H9 (cell line): Measurements from ENCODE around the gene GPR84. TPM values are rescaled to one million over a fixed set of nuclear protein-coding genes. Genes with fewer than 3 reads are reported as not detected.
A peak's percentile ranks its signal among the peaks of the same experiment; 100 is the strongest.

ENCODE experiments used
- DNase-seq: peaks from one replicate; pipeline ENCODE4 v3.0.0-alpha.2; 2017
- H2AFZ ChIP-seq: one replicate; pipeline ENCODE4 v1.6.1; 2013; ENCODE audit warnings: mild to moderate bottlenecking, low read length, control low read depth, moderate library complexity
- H2AK5ac ChIP-seq: 2 replicates; pipeline ENCODE4 v1.6.1; 2013; ENCODE audit warnings: low read length, control low read depth, mixed read lengths; ENCODE audit not compliant: insufficient read length
- H2BK120ac ChIP-seq: one replicate; pipeline ENCODE4 v1.6.1; 2013; ENCODE audit warnings: low read depth, mild to moderate bottlenecking, low read length, control low read depth, inconsistent platforms; ENCODE audit not compliant: poor library complexity, severe bottlenecking
- H2BK12ac ChIP-seq: 2 replicates; pipeline ENCODE4 v1.6.1; 2013; ENCODE audit warnings: low read length, control low read depth, mixed read lengths, low read depth; ENCODE audit not compliant: insufficient read length
- H2BK15ac ChIP-seq: 2 replicates; pipeline ENCODE4 v1.6.1; 2013; ENCODE audit warnings: low read depth, low read length, control low read depth
- H2BK20ac ChIP-seq: one replicate; pipeline ENCODE4 v1.6.1; 2013; ENCODE audit warnings: low read depth, mild to moderate bottlenecking, low read length, control low read depth, inconsistent platforms; ENCODE audit not compliant: poor library complexity, severe bottlenecking
- H2BK5ac ChIP-seq: 2 replicates; pipeline ENCODE4 v1.6.1; 2013; ENCODE audit warnings: low read length, control low read depth, mixed read lengths; ENCODE audit not compliant: insufficient read length
- H3K14ac ChIP-seq: 2 replicates; pipeline ENCODE4 v1.6.1; 2013; ENCODE audit warnings: low read length, control low read depth; ENCODE audit not compliant: insufficient read depth
- H3K18ac ChIP-seq: 2 replicates; pipeline ENCODE4 v1.6.1; 2013; ENCODE audit warnings: low read depth, mild to moderate bottlenecking, mixed read lengths, low read length, control low read depth; ENCODE audit not compliant: insufficient read length
- H3K23ac ChIP-seq: 2 replicates; pipeline ENCODE4 v1.6.1; 2013; ENCODE audit warnings: low read length, control low read depth, mixed read lengths, low read depth; ENCODE audit not compliant: insufficient read length
- H3K23me2 ChIP-seq: 2 replicates; pipeline ENCODE4 v1.6.1; 2013; ENCODE audit warnings: low read depth, mild to moderate bottlenecking, mixed read lengths, low read length, control low read depth; ENCODE audit not compliant: insufficient read length, poor library complexity, severe bottlenecking
- H3K27ac ChIP-seq: 2 replicates; pipeline ENCODE4 v1.5.1; 2013; ENCODE audit warnings: low read length, control low read depth, mixed read lengths, low read depth; ENCODE audit not compliant: insufficient read length
- H3K27me3 ChIP-seq: 2 replicates; pipeline ENCODE4 v1.6.1; 2013; ENCODE audit warnings: low read length, control low read depth, inconsistent platforms; ENCODE audit not compliant: insufficient read depth
- H3K4ac ChIP-seq: 2 replicates; pipeline ENCODE4 v1.6.1; 2013; ENCODE audit warnings: low read depth, mild to moderate bottlenecking, control low read depth, inconsistent platforms, low read length, moderate library complexity
- H3K4me1 ChIP-seq: 2 replicates; pipeline ENCODE4 v1.6.1; 2013; ENCODE audit warnings: low read length, control low read depth, inconsistent platforms; ENCODE audit not compliant: insufficient read depth
- H3K4me2 ChIP-seq: 2 replicates; pipeline ENCODE4 v1.6.1; 2013; ENCODE audit warnings: low read length, control low read depth, mixed read lengths; ENCODE audit not compliant: insufficient read length, insufficient read depth
- H3K56ac ChIP-seq: 2 replicates; pipeline ENCODE4 v1.6.1; 2013; ENCODE audit warnings: low read depth, mild to moderate bottlenecking, mixed read lengths, low read length, control low read depth; ENCODE audit not compliant: insufficient read length
- H3K79me1 ChIP-seq: 2 replicates; pipeline ENCODE4 v1.6.1; 2013; ENCODE audit warnings: low read depth, mild to moderate bottlenecking, moderate library complexity, low read length, control low read depth, inconsistent platforms; ENCODE audit not compliant: insufficient read depth, poor library complexity, severe bottlenecking
- H3K79me2 ChIP-seq: 2 replicates; pipeline ENCODE4 v1.6.1; 2013; ENCODE audit warnings: low read length, control low read depth, inconsistent platforms; ENCODE audit not compliant: insufficient read depth
- H3K9ac ChIP-seq: 2 replicates; pipeline ENCODE4 v1.6.1; 2013; ENCODE audit warnings: low read length, control low read depth, mixed read lengths; ENCODE audit not compliant: insufficient read length; ENCODE audit errors: extremely low read depth
- H3K9me3 ChIP-seq: one replicate; pipeline ENCODE4 v1.6.1; 2013; ENCODE audit warnings: low read depth, low read length, inconsistent platforms; ENCODE audit not compliant: control insufficient read depth
- H3T11ph ChIP-seq: one replicate; pipeline ENCODE4 v1.6.1; 2013; ENCODE audit warnings: mild to moderate bottlenecking, low read length, control low read depth, inconsistent platforms
- H4K20me1 ChIP-seq: one replicate; pipeline ENCODE4 v1.6.1; 2013; ENCODE audit not compliant: control insufficient read depth, insufficient read length, insufficient read depth
- H4K5ac ChIP-seq: 2 replicates; pipeline ENCODE4 v1.6.1; 2013; ENCODE audit warnings: low read depth, mild to moderate bottlenecking, mixed read lengths, low read length, control low read depth; ENCODE audit not compliant: insufficient read length
- H4K8ac ChIP-seq: replicated peaks from 2 replicates; pipeline ENCODE4 v1.6.1; 2013; ENCODE audit warnings: low read length, control low read depth, mixed read lengths, low read depth; ENCODE audit not compliant: insufficient read length
- H4K91ac ChIP-seq: 2 replicates; pipeline ENCODE4 v1.6.1; 2013; ENCODE audit warnings: low read depth, mild to moderate bottlenecking, moderate library complexity, mixed read lengths, low read length, control low read depth; ENCODE audit not compliant: insufficient read length
- H3K27ac Mint-ChIP-seq, 3 experiments: 2 replicates in 2 of 3; 3 replicates in 1 of 3; pipeline ENCODE4 v1.8.0; 2020 to 2021; ENCODE audit warnings: mixed read lengths in 3 of 3, mild to moderate bottlenecking in 1 of 3, moderate library complexity in 1 of 3
- H3K27me3 Mint-ChIP-seq: 2 replicates; pipeline ENCODE4 v1.8.0; 2021; ENCODE audit warnings: low read depth, mild to moderate bottlenecking, moderate library complexity, mixed read lengths
- H3K36me3 Mint-ChIP-seq, 3 experiments: 2 replicates in 2 of 3; 3 replicates in 1 of 3; pipeline ENCODE4 v1.8.0; 2020 to 2021; ENCODE audit warnings: low read depth in 3 of 3, mixed read lengths in 3 of 3; ENCODE audit not compliant: insufficient read depth in 1 of 3
- H3K4me1 Mint-ChIP-seq, 2 experiments: 2 replicates each; pipeline ENCODE4 v1.8.0; 2020; ENCODE audit warnings: mixed read lengths in 2 of 2
- H3K4me3 Mint-ChIP-seq, 2 experiments: 2 replicates in 1 of 2; 3 replicates in 1 of 2; pipeline ENCODE4 v1.8.0; 2020 to 2021; ENCODE audit warnings: mild to moderate bottlenecking in 2 of 2, mixed read lengths in 2 of 2, moderate library complexity in 1 of 2
- H3K9me3 Mint-ChIP-seq, 2 experiments: 2 replicates in 1 of 2; 3 replicates in 1 of 2; pipeline ENCODE4 v1.8.0; 2020; ENCODE audit warnings: mild to moderate bottlenecking in 2 of 2, mixed read lengths in 2 of 2, moderate library complexity in 1 of 2
- WGBS: extraction: QIAGEN DNeasy Blood & Tissue Kit; methylation state at CpG from one replicate; pipeline ENCODE4 v1.1.7; 2013; ENCODE audit warnings: missing lambda C conversion rate, low lambda C conversion rate, mixed read lengths; ENCODE audit not compliant: insufficient read length; ENCODE audit errors: extremely low coverage; 5-methylcytosine and 5-hydroxymethylcytosine counted together
- total RNA-seq: library from RNA; stranded (reverse); gene quantifications from 2 replicates; pipeline ENCODE4 v1.2.1, GENCODE V29; 2021
- TF ChIP-seq, protein P1 (sequence below): fragments of 200-600 bp; sonication (generic); conservative IDR thresholded peaks from 3 replicates; pipeline ENCODE4 v1.8.0; 2021; ENCODE audit warnings: antibody characterized with exemption, mild to moderate bottlenecking

GPR84 gene
- total RNA-seq, 1 experiment from 2014 or later, result not detected

- peak overlapping the region; percentile 98 for H3K4me2 ChIP-seq
- H3K9ac ChIP-seq, result peak overlapping the region; percentile 5
- no peak overlapping the region for H4K5ac ChIP-seq
- H2BK5ac ChIP-seq, result no peak overlapping the region
- H2AFZ ChIP-seq, result no peak overlapping the region
- no peak overlapping the region for H2BK15ac ChIP-seq
- no peaks in the 10 kb centered on the region for H3K9me3 Mint-ChIP-seq
- DNase-seq, result no peak
- H3K27ac Mint-ChIP-seq, result no peak overlapping the region
- H2AK5ac ChIP-seq, result no peak overlapping the region
- no peak overlapping the region for H2BK12ac ChIP-seq
- peaks cover 12% of the 10 kb centered on the region for H3K27me3 Mint-ChIP-seq
- H3T11ph ChIP-seq, result no peak overlapping the region
- no peak overlapping the region for H3K14ac ChIP-seq
- H3K36me3 Mint-ChIP-seq, result no peaks in the 10 kb centered on the region; a peak in 1 of 7 replicates
- TF ChIP-seq, protein P1, sequence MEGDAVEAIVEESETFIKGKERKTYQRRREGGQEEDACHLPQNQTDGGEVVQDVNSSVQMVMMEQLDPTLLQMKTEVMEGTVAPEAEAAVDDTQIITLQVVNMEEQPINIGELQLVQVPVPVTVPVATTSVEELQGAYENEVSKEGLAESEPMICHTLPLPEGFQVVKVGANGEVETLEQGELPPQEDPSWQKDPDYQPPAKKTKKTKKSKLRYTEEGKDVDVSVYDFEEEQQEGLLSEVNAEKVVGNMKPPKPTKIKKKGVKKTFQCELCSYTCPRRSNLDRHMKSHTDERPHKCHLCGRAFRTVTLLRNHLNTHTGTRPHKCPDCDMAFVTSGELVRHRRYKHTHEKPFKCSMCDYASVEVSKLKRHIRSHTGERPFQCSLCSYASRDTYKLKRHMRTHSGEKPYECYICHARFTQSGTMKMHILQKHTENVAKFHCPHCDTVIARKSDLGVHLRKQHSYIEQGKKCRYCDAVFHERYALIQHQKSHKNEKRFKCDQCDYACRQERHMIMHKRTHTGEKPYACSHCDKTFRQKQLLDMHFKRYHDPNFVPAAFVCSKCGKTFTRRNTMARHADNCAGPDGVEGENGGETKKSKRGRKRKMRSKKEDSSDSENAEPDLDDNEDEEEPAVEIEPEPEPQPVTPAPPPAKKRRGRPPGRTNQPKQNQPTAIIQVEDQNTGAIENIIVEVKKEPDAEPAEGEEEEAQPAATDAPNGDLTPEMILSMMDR, result no peak
- H3K27ac ChIP-seq, result no peak overlapping the region
- no peak overlapping the region for H3K56ac ChIP-seq
- H3K23me2 ChIP-seq, result peaks cover 11% of the 10 kb centered on the region
- no peaks in the 10 kb centered on the region for H3K27me3 ChIP-seq
- H3K4me1 Mint-ChIP-seq, result peaks cover 6% of the 10 kb centered on the region in 2 experiments
- no peaks in the 10 kb centered on the region for H3K79me2 ChIP-seq
- H4K91ac ChIP-seq, result no peak overlapping the region
- H4K20me1 ChIP-seq, result peaks cover 3% of the 10 kb centered on the region
- no CpG with 5 or more reads among the region's 9 CpGs for WGBS
- H3K9me3 ChIP-seq, result no peaks in the 10 kb centered on the region
- no peaks in the 10 kb centered on the region for H3K79me1 ChIP-seq
- no peak overlapping the region for H4K8ac ChIP-seq
- H3K18ac ChIP-seq, result no peak overlapping the region
- H3K4me1 ChIP-seq, result peaks cover 5% of the 10 kb centered on the region; the same call in 1 of the 2 replicates
- H2BK120ac ChIP-seq, result no peak overlapping the region
- H2BK20ac ChIP-seq, result no peak overlapping the region
- H3K23ac ChIP-seq, result no peak overlapping the region
- H3K4me3 Mint-ChIP-seq, result peak overlapping the region in 1 of 2 experiments; percentile 59; a peak in 1 of 5 replicates
- H3K4ac ChIP-seq, result no peak overlapping the region
Measured at GRCh38 chr12:54359762-54360351, 4.4 kb downstream of the GPR84 start.
